GM23338 (cell line): ENCODE results near the gene CUX1. TPM values are rescaled to one million over a fixed set of nuclear protein-coding genes. Genes with fewer than 3 reads are reported as not detected.

Source experiments
- ATAC-seq: fragments of 200-7000 bp; cut with Tn5 transposase; 3 replicates; pipeline ENCODE4 v1.9.1; 2020
- DNase-seq: peaks from one replicate; pipeline ENCODE4 v3.0.0-alpha.2; 2015; ENCODE audit warnings: low spot score
- H2AFZ ChIP-seq: fragments of 200-600 bp; sonication (generic); 2 replicates; pipeline ENCODE4 v1.8.0; 2016; ENCODE audit warnings: antibody characterized with exemption, mild to moderate bottlenecking, moderate library complexity
- H3F3A ChIP-seq: fragments of 200-600 bp; sonication (generic); replicated peaks from 2 replicates; pipeline ENCODE4 v1.8.0; 2017; ENCODE audit warnings: antibody characterized with exemption, mixed run types, low read depth
- H3K27ac ChIP-seq: fragments of 200-600 bp; sonication (generic); 2 replicates; pipeline ENCODE4 v1.6.1; 2016; ENCODE audit warnings: low read depth
- H3K27me3 ChIP-seq: fragments of 200-600 bp; sonication (generic); 2 replicates; pipeline ENCODE4 v1.8.0; 2016; ENCODE audit warnings: mild to moderate bottlenecking, mixed run types, moderate library complexity; ENCODE audit not compliant: insufficient read depth
- H3K36me3 ChIP-seq: fragments of 200-600 bp; sonication (generic); 2 replicates; pipeline ENCODE4 v1.8.0; 2016; ENCODE audit warnings: mild to moderate bottlenecking; ENCODE audit not compliant: insufficient read depth
- H3K4me1 ChIP-seq: fragments of 200-600 bp; sonication (generic); 2 replicates; pipeline ENCODE4 v1.8.0; 2016; ENCODE audit warnings: mild to moderate bottlenecking, moderate library complexity; ENCODE audit not compliant: insufficient read depth
- H3K4me2 ChIP-seq: fragments of 200-600 bp; sonication (generic); 2 replicates; pipeline ENCODE4 v1.7.1; 2017; ENCODE audit warnings: mixed run types
- H3K4me3 ChIP-seq: fragments of 200-600 bp; sonication (generic); 2 replicates; pipeline ENCODE4 v1.6.1; 2016; ENCODE audit warnings: mixed run types
- H3K79me2 ChIP-seq: fragments of 200-600 bp; sonication (generic); replicated peaks from 2 replicates; pipeline ENCODE4 v1.8.0; 2017; ENCODE audit warnings: mild to moderate bottlenecking; ENCODE audit not compliant: insufficient read depth
- H3K9me2 ChIP-seq: fragments of 200-600 bp; sonication (generic); 2 replicates; pipeline ENCODE4 v1.8.0; 2017; ENCODE audit not compliant: insufficient read depth
- H4K20me1 ChIP-seq: fragments of 200-600 bp; sonication (generic); replicated peaks from 2 replicates; pipeline ENCODE4 v1.8.0; 2017; ENCODE audit warnings: mild to moderate bottlenecking; ENCODE audit not compliant: insufficient read depth
- H3K27ac Mint-ChIP-seq: 2 replicates; pipeline ENCODE4 v1.8.0; 2020; ENCODE audit warnings: inconsistent platforms, mild to moderate bottlenecking, moderate library complexity, mixed read lengths
- H3K27me3 Mint-ChIP-seq: 3 replicates; pipeline ENCODE4 v1.8.0; 2022; ENCODE audit warnings: low read depth, mild to moderate bottlenecking, moderate library complexity, mixed read lengths, inconsistent platforms; ENCODE audit not compliant: insufficient read depth, poor library complexity
- H3K36me3 Mint-ChIP-seq: 3 replicates; pipeline ENCODE4 v1.8.0; 2021; ENCODE audit warnings: low read depth, mild to moderate bottlenecking, inconsistent platforms, moderate library complexity, mixed read lengths
- H3K4me1 Mint-ChIP-seq: 3 replicates; pipeline ENCODE4 v1.8.0; 2020; ENCODE audit warnings: mild to moderate bottlenecking, inconsistent platforms, mixed read lengths
- H3K4me3 Mint-ChIP-seq: 3 replicates; pipeline ENCODE4 v1.8.0; 2021; ENCODE audit warnings: moderate library complexity, mild to moderate bottlenecking, inconsistent platforms, mixed read lengths
- H3K9me3 Mint-ChIP-seq: 3 replicates; pipeline ENCODE4 v1.8.0; 2020; ENCODE audit warnings: moderate library complexity, mild to moderate bottlenecking, inconsistent platforms, mixed read lengths
- CREB1 ChIP-seq: fragments of 250-450 bp; sonication (Bioruptor Pico); IDR thresholded peaks from 2 replicates; pipeline ENCODE4 v1.5.0; 2020; ENCODE audit warnings: low read depth, mild to moderate bottlenecking, moderate library complexity
- EZH2 ChIP-seq: fragments of 200-600 bp; sonication (generic); IDR thresholded peaks from one replicate; pipeline ENCODE4 v1.8.0; 2017; ENCODE audit warnings: antibody characterized with exemption, mild to moderate bottlenecking, low read depth; ENCODE audit not compliant: unreplicated experiment
- EZH2phosphoT487 ChIP-seq: fragments of 200-600 bp; sonication (generic); IDR thresholded peaks from one replicate; pipeline ENCODE4 v1.8.1; 2018; ENCODE audit warnings: antibody characterized with exemption; ENCODE audit not compliant: unreplicated experiment
- JUNB ChIP-seq: IDR thresholded peaks from one replicate; pipeline ENCODE4 v1.6.1; 2016; ENCODE audit warnings: antibody characterized with exemption; ENCODE audit not compliant: unreplicated experiment
- POLR2AphosphoS5 ChIP-seq: IDR thresholded peaks from 2 replicates; pipeline ENCODE4 v1.6.1; 2016; ENCODE audit warnings: antibody characterized with exemption, low read depth
- STAT1 ChIP-seq: IDR thresholded peaks from one replicate; pipeline ENCODE4 v1.6.1; 2016; ENCODE audit warnings: antibody characterized with exemption; ENCODE audit not compliant: unreplicated experiment
- ZNF114 ChIP-seq: fragments of 250-450 bp; sonication (Bioruptor Pico); IDR thresholded peaks from 2 replicates; pipeline ENCODE4 v1.5.0; 2020; ENCODE audit warnings: mild to moderate bottlenecking, moderate library complexity
- ZNF331 ChIP-seq: fragments of 250-450 bp; sonication (Bioruptor Pico); IDR thresholded peaks from 2 replicates; pipeline ENCODE4 v1.5.0; 2020; ENCODE audit warnings: low read depth, mild to moderate bottlenecking, moderate library complexity
- polyA plus RNA-seq: library from polyadenylated mRNA; unstranded; fragments of >200 nt; fragmentation: Nextera tagmentation; extraction: Ambion mirVana; gene quantifications from 2 replicates; pipeline ENCODE4 v1.2.1, GENCODE V29; 2016
- total RNA-seq: library from RNA; depleted of rRNA; stranded (reverse); fragments of >200 nt; shearing (Covaris generic); gene quantifications from 2 replicates; pipeline ENCODE4 v1.2.3, GENCODE V29; 2014
- TF ChIP-seq, protein P1 (sequence below): IDR thresholded peaks from 2 replicates; pipeline ENCODE4 v1.6.1; 2016; ENCODE audit warnings: antibody characterized with exemption
- TF ChIP-seq, protein P2 (sequence below): IDR thresholded peaks from one replicate; pipeline ENCODE4 v1.6.1; 2018; ENCODE audit warnings: antibody characterized with exemption; ENCODE audit not compliant: unreplicated experiment
- TF ChIP-seq, protein P3 (sequence below), 2 experiments: fragments of 200-600 bp in 1 of 2; sonication (generic) in 1 of 2; conservative IDR thresholded peaks; 2 replicates each; pipeline versions ENCODE4 v1.5.1 to v1.6.1; 2016 to 2017; ENCODE audit warnings: antibody characterized with exemption in 2 of 2, low read depth in 2 of 2, mild to moderate bottlenecking in 2 of 2, moderate library complexity in 1 of 2

CUX1 gene
- total and polyA plus RNA-seq, 2 experiments from 2014 or later, result 49.9 to 64.0 TPM

DNA sequence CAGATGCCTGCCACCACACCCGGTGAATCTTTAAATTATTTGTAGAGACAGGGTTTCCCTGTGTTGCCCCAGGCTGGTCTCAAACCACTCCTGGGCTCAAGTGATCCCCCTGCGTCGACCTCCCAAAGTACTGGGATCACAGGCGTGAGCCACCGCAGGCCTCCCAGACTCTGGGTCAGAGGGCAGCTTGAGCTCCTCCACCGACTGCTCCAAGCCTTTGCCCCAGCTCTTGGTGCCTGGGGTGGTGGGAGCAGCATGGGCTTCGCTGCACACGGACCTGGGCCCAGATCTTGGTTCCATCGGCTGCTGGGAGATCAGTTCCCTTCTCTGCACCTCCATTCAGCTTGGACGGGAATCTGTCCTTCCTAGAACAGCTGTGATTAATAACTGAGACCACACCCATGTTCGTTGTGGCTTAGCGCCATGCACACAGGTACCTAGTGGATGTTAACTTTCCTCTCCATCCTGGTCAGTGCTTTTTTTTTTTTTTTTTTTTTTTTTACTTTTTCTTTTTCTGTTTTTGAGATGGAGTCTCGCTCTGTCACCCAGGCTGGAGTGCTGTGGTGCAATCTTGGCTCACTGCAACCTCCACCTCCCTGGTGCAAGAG lies 125.3 kb downstream of the CUX1 start (continued):
- TF ChIP-seq, protein P1, sequence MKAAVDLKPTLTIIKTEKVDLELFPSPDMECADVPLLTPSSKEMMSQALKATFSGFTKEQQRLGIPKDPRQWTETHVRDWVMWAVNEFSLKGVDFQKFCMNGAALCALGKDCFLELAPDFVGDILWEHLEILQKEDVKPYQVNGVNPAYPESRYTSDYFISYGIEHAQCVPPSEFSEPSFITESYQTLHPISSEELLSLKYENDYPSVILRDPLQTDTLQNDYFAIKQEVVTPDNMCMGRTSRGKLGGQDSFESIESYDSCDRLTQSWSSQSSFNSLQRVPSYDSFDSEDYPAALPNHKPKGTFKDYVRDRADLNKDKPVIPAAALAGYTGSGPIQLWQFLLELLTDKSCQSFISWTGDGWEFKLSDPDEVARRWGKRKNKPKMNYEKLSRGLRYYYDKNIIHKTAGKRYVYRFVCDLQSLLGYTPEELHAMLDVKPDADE, result no peak
- no peak for TF ChIP-seq CREB1 (CRISPR knock-in tag)
- no peak for TF ChIP-seq ZNF114 (CRISPR knock-in tag)
- no peak for TF ChIP-seq JUNB
- TF ChIP-seq EZH2phosphoT487, result no peak
- no peak for TF ChIP-seq ZNF331 (CRISPR knock-in tag)
- no peak for TF ChIP-seq POLR2AphosphoS5
- TF ChIP-seq EZH2, result no peak
- TF ChIP-seq, protein P2, sequence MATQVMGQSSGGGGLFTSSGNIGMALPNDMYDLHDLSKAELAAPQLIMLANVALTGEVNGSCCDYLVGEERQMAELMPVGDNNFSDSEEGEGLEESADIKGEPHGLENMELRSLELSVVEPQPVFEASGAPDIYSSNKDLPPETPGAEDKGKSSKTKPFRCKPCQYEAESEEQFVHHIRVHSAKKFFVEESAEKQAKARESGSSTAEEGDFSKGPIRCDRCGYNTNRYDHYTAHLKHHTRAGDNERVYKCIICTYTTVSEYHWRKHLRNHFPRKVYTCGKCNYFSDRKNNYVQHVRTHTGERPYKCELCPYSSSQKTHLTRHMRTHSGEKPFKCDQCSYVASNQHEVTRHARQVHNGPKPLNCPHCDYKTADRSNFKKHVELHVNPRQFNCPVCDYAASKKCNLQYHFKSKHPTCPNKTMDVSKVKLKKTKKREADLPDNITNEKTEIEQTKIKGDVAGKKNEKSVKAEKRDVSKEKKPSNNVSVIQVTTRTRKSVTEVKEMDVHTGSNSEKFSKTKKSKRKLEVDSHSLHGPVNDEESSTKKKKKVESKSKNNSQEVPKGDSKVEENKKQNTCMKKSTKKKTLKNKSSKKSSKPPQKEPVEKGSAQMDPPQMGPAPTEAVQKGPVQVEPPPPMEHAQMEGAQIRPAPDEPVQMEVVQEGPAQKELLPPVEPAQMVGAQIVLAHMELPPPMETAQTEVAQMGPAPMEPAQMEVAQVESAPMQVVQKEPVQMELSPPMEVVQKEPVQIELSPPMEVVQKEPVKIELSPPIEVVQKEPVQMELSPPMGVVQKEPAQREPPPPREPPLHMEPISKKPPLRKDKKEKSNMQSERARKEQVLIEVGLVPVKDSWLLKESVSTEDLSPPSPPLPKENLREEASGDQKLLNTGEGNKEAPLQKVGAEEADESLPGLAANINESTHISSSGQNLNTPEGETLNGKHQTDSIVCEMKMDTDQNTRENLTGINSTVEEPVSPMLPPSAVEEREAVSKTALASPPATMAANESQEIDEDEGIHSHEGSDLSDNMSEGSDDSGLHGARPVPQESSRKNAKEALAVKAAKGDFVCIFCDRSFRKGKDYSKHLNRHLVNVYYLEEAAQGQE, result no peak

DNA sequence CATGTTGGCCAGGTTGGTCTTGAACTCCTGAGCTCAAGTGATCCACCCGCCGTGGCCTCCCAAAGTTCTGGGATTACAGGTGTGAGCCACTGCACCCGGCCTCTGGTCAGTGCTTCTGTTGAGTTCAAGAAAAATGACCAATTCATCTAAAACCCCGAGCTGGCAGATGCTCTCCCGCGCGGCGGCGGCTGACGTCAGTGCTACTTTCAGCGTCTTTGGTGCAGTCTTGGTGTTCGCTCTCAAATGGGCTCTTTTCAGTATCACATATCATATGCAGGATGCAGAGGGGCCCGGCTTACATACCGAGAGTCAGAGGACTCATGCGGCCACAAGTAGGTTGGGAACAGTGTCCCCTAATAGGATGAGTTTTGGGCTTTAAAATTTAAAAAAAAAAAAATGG lies 125.9 kb downstream of the CUX1 start:
- no peak for ATAC-seq
- peak overlapping the region; percentile 77; the same call in 1 of the 2 replicates for H3K27ac Mint-ChIP-seq
- no peak overlapping the region for H3K4me3 ChIP-seq

More for the DNA sequence above, 125.9 kb downstream of the CUX1 start:
- Histone ChIP-seq H3K79me2 (peaks cover 89% of the 10 kb centered on the region), H3K27me3 (no peaks in the 10 kb centered on the region), H3K27ac (no peak overlapping the region), H3F3A (no peaks in the 10 kb centered on the region), H3K4me2 (no peak overlapping the region), H2AFZ (no peak overlapping the region), H3K36me3 (no peaks in the 10 kb centered on the region), H3K4me1 (peaks cover 56% of the 10 kb centered on the region), H4K20me1 (no peaks in the 10 kb centered on the region), H3K9me2 (no peaks in the 10 kb centered on the region)
- no peak for DNase-seq
- H3K4me3 Mint-ChIP-seq, result no peak overlapping the region
- peaks cover 15% of the 10 kb centered on the region for H3K27me3 Mint-ChIP-seq
- H3K36me3 Mint-ChIP-seq, result peaks cover 8% of the 10 kb centered on the region
- peaks cover 67% of the 10 kb centered on the region for H3K4me1 Mint-ChIP-seq
- H3K9me3 Mint-ChIP-seq, result peaks cover 5% of the 10 kb centered on the region; the same call in 1 of the 3 replicates
- TF ChIP-seq POLR2AphosphoS5 (no peak), JUNB (no peak), ZNF114 (CRISPR knock-in tag) (no peak), EZH2phosphoT487 (no peak), CREB1 (CRISPR knock-in tag) (no peak), EZH2 (no peak), STAT1 (no peak)
- TF ChIP-seq, protein P3, sequence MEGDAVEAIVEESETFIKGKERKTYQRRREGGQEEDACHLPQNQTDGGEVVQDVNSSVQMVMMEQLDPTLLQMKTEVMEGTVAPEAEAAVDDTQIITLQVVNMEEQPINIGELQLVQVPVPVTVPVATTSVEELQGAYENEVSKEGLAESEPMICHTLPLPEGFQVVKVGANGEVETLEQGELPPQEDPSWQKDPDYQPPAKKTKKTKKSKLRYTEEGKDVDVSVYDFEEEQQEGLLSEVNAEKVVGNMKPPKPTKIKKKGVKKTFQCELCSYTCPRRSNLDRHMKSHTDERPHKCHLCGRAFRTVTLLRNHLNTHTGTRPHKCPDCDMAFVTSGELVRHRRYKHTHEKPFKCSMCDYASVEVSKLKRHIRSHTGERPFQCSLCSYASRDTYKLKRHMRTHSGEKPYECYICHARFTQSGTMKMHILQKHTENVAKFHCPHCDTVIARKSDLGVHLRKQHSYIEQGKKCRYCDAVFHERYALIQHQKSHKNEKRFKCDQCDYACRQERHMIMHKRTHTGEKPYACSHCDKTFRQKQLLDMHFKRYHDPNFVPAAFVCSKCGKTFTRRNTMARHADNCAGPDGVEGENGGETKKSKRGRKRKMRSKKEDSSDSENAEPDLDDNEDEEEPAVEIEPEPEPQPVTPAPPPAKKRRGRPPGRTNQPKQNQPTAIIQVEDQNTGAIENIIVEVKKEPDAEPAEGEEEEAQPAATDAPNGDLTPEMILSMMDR (conservative IDR thresholded peaks at IDR 0.05; ENCODE audit: low read depth in 2 of 2), result no peak
